GM19351 (cell line): ENCODE data around the gene DCLRE1A.
A peak's percentile ranks its signal among the peaks of the same experiment; 100 is the strongest.

ENCODE experiments used
- ATAC-seq: cut with Tn5 transposase; IDR thresholded peaks from one replicate; pipeline ENCODE4 v1.9.1; 2021; ENCODE audit warnings: mild to moderate bottlenecking, moderate library complexity; ENCODE audit not compliant: unreplicated experiment

DCLRE1A gene

GRCh38 chr10:113801569-113801968 lies 52.3 kb downstream of the DCLRE1A start:
- ATAC-seq, result no peak

- ATAC-seq, result no peak
Observed at GRCh38 chr10:113791691-113792090, 62.2 kb downstream of the DCLRE1A start.

GRCh38 chr10:113788604-113789083 lies 65.2 kb downstream of the DCLRE1A start:
- peak; percentile 77 for ATAC-seq
